ENCODE results near the gene MTA1.

Gene MTA1

DNA sequence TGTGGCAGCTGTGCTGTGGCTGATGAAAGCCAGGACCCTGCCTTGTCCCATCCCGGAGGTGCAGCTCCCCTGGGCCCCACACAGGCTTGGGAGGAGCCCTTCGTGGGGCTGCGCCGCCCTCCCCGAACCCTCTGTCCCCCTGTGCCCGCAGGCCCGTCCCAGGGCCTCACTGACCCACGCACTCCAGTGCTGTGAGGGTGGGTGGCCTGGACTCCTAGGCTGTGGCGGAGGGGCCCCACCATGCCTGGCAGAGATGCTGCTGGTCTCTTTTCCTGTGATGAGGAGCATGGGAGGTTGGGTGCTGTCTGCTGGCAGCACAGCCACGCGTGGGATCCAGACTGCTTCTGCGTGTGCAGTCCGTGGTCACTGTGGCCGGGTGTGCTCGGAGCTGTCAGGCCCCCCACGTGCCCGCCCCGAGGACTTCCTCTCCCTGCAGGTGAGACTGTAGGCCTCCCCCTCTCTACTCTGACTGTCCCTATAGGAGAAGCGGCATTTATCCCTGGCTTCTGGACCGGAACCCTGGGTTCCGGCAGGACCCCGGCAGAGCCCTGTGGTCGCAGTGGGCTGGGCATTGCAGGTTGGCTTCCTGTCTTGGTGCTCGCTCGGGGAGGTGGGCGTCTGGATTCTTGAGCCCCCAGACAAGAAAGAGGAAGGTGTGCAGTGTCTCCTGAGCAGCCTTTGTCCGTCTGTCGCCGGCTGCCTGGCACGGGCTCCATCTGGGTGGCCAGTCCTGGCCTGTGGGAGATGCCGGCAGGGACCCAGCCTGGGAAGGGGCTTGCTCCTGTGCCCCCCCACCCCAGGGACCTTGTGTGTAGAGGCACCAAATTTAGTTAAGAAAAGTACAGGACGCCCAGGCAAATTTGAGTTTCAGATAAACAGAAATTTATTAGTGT is 2.3 kb downstream of the MTA1 start:
- Histone ChIP-seq H3K36me3 (replicated peaks; ENCODE audit: insufficient read depth, low read length) (no peaks in the 10 kb centered on the region), H3K9me2 (replicated peaks; ENCODE audit: insufficient read depth, low read length) (no peaks in the 10 kb centered on the region), H3K27ac (ENCODE audit: low read length) (no peak overlapping the region), H3F3A (ENCODE audit: insufficient read depth, low read length) (no peaks in the 10 kb centered on the region), H3K4me1 (ENCODE audit: low read length) (no peaks in the 10 kb centered on the region), H2AFZ (ENCODE audit: low read length) (no peak overlapping the region), H3K9me3 (replicated peaks; ENCODE audit: insufficient read depth, low read length) (no peaks in the 10 kb centered on the region), H3K9ac (ENCODE audit: low read length) (no peak overlapping the region), H3K4me3 (ENCODE audit: low read length) (no peak overlapping the region), H3K27me3 (replicated peaks; ENCODE audit: insufficient read depth, low read length) (no peaks in the 10 kb centered on the region), H3K79me2 (ENCODE audit: low read length) (peaks cover 35% of the 10 kb centered on the region), H3K4me2 (ENCODE audit: low read depth, low read length) (no peak overlapping the region), H4K20me1 (ENCODE audit: insufficient read depth, low read length) (no peaks in the 10 kb centered on the region)
- no peak for TF ChIP-seq EZH2 (optimal IDR thresholded peaks at IDR 0.05; ENCODE audit: low read depth, low read length)
- TF ChIP-seq EZH2phosphoT487 (IDR thresholded peaks at IDR 0.05; ENCODE audit: low read length) = no peak
- TF ChIP-seq, protein P1, sequence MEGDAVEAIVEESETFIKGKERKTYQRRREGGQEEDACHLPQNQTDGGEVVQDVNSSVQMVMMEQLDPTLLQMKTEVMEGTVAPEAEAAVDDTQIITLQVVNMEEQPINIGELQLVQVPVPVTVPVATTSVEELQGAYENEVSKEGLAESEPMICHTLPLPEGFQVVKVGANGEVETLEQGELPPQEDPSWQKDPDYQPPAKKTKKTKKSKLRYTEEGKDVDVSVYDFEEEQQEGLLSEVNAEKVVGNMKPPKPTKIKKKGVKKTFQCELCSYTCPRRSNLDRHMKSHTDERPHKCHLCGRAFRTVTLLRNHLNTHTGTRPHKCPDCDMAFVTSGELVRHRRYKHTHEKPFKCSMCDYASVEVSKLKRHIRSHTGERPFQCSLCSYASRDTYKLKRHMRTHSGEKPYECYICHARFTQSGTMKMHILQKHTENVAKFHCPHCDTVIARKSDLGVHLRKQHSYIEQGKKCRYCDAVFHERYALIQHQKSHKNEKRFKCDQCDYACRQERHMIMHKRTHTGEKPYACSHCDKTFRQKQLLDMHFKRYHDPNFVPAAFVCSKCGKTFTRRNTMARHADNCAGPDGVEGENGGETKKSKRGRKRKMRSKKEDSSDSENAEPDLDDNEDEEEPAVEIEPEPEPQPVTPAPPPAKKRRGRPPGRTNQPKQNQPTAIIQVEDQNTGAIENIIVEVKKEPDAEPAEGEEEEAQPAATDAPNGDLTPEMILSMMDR (IDR thresholded peaks at IDR 0.05; ENCODE audit: low read length) = no peak
- DNase-seq = no peak

DNA sequence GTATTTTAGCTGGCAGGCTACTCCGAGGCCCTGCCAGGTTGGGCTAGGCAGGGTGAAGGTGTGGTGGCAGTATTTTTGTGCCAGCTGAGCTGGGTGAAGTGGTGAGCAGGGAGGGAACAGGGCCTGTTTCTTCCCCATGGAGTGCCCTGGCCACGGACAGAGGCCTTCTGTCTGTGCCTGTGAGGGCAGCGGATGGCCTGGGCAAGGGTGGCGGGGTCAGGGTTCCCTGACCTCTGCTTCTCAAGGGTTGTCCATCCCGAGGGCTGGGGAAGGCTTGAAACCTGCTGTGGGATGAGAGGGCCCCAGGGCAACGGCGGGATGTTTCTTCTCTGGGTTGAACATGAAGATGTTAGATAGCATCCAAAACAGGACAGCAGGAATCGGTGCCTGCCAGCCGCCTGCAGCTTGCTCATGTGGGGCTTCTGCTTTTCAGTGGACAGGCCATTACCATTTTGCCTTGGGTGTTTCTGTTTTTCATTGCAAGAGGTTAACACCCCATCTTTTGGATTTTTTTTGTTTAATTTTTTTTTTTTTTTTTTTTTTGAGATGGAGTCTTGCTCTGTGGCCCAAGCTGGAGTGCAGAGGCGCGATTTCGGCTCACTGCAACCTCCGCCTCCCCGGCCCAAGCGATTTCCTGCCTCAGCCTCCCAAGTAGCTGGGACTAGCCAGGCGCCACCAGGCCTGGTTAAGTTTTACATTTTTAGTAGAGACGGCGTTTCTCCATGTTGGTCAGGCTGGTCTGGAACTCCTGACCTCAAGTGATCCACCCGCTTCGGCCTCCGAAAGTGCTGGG is 3.3 kb downstream of the MTA1 start:
- peaks cover 39% of the 10 kb centered on the region for H3K79me2 ChIP-seq (ENCODE audit: low read length)
- H2AFZ ChIP-seq (ENCODE audit: low read length) = no peak overlapping the region
- H3K4me2 ChIP-seq (ENCODE audit: low read depth, low read length) = no peak overlapping the region
- H3K9me2 ChIP-seq (replicated peaks; ENCODE audit: insufficient read depth, low read length) = no peaks in the 10 kb centered on the region
- no peak overlapping the region for H3K27ac ChIP-seq (ENCODE audit: low read length)
- H4K20me1 ChIP-seq (ENCODE audit: insufficient read depth, low read length) = no peaks in the 10 kb centered on the region
- no peaks in the 10 kb centered on the region for H3F3A ChIP-seq (ENCODE audit: insufficient read depth, low read length)
- no peak overlapping the region for H3K4me3 ChIP-seq (ENCODE audit: low read length)
- no peak for TF ChIP-seq EZH2phosphoT487 (IDR thresholded peaks at IDR 0.05; ENCODE audit: low read length)
- no peak for TF ChIP-seq EZH2 (optimal IDR thresholded peaks at IDR 0.05; ENCODE audit: low read depth, low read length)
- TF ChIP-seq, protein P1 (IDR thresholded peaks at IDR 0.05; ENCODE audit: low read length) = no peak
- no peaks in the 10 kb centered on the region for H3K9me3 ChIP-seq (replicated peaks; ENCODE audit: insufficient read depth, low read length)
- no peak overlapping the region for H3K9ac ChIP-seq (ENCODE audit: low read length)
- no peak for DNase-seq
- H3K27me3 ChIP-seq (replicated peaks; ENCODE audit: insufficient read depth, low read length) = no peaks in the 10 kb centered on the region
- no peaks in the 10 kb centered on the region for H3K36me3 ChIP-seq (replicated peaks; ENCODE audit: insufficient read depth, low read length)
- no peaks in the 10 kb centered on the region for H3K4me1 ChIP-seq (ENCODE audit: low read length)

DNA sequence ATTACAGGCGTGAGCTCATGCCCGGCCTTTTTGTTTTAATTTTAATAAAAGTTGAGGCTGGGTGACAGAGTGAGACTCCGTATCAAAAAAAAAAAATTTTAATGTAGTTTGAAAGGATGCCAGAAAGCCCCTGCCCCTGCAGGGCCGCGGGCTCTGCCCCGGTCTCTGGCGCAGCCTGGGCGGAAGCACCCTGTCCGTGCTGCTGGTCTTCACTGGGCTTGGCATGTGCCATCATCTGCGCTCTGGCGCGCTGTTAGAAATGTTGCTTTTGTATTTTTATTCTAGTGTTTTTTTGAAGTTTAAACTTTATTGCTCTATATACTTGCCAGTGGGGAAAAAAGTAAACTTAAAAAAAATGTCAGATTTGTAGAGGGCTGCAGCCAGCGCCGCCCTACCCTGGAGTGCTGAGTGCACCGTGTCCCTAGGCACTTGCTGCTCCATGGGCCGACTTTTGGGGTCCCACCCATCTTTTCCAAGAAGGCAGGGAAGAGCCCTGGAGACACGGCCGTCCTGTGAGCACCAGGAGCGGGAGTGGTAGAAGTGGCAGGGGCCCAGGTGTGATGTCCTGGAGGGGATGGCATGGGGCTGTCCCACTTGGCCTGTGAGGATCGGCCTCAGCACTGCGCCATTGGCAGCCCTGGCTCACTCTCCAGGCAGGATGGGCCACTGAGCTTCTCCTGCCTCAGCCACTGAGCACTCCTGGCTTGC is 4.0 kb downstream of the MTA1 start:
- no peaks in the 10 kb centered on the region for H3K9me2 ChIP-seq (replicated peaks; ENCODE audit: insufficient read depth, low read length)
- no peaks in the 10 kb centered on the region for H3K4me1 ChIP-seq (ENCODE audit: low read length)
- no peaks in the 10 kb centered on the region for H4K20me1 ChIP-seq (ENCODE audit: insufficient read depth, low read length)
- H3K4me3 ChIP-seq (ENCODE audit: low read length) = no peak overlapping the region
- no peak overlapping the region for H2AFZ ChIP-seq (ENCODE audit: low read length)
- H3K9me3 ChIP-seq (replicated peaks; ENCODE audit: insufficient read depth, low read length) = no peaks in the 10 kb centered on the region
- H3F3A ChIP-seq (ENCODE audit: insufficient read depth, low read length) = no peaks in the 10 kb centered on the region
- DNase-seq = no peak
- peaks cover 39% of the 10 kb centered on the region for H3K79me2 ChIP-seq (ENCODE audit: low read length)
- no peak overlapping the region for H3K27ac ChIP-seq (ENCODE audit: low read length)
- no peaks in the 10 kb centered on the region for H3K27me3 ChIP-seq (replicated peaks; ENCODE audit: insufficient read depth, low read length)
- H3K9ac ChIP-seq (ENCODE audit: low read length) = no peak overlapping the region
- H3K36me3 ChIP-seq (replicated peaks; ENCODE audit: insufficient read depth, low read length) = no peaks in the 10 kb centered on the region
- TF ChIP-seq, protein P1 (IDR thresholded peaks at IDR 0.05; ENCODE audit: low read length) = no peak
- TF ChIP-seq EZH2phosphoT487 (IDR thresholded peaks at IDR 0.05; ENCODE audit: low read length) (no peak), EZH2 (optimal IDR thresholded peaks at IDR 0.05; ENCODE audit: low read depth, low read length) (no peak)
- H3K4me2 ChIP-seq (ENCODE audit: low read depth, low read length) = no peak overlapping the region

Measured in MM.1S (cell line).